Thyroid gland (tissue), 4 donors: ENCODE data around the gene FOXP1.

Experiments
- POLR2A ChIP-seq, 2 donors: fragments of 450-650 bp; IDR thresholded peaks; one replicate each; pipeline ENCODE4 v1.6.1; 2017; ENCODE audit warnings: antibody characterized with exemption in 2 of 2, mild to moderate bottlenecking in 2 of 2, moderate library complexity in 1 of 2
- TF ChIP-seq, protein P1 (sequence below), 6 experiments: fragments of 200-600 bp in 3 of 6; fragments of 450-650 bp in 3 of 6; sonication (generic) in 3 of 6; IDR thresholded peaks; one replicate each; pipeline ENCODE4 v1.5.1; 2016 to 2019; ENCODE audit warnings: antibody characterized with exemption in 6 of 6, mild to moderate bottlenecking in 2 of 6, inconsistent platforms in 1 of 6, moderate library complexity in 1 of 6

DNA sequence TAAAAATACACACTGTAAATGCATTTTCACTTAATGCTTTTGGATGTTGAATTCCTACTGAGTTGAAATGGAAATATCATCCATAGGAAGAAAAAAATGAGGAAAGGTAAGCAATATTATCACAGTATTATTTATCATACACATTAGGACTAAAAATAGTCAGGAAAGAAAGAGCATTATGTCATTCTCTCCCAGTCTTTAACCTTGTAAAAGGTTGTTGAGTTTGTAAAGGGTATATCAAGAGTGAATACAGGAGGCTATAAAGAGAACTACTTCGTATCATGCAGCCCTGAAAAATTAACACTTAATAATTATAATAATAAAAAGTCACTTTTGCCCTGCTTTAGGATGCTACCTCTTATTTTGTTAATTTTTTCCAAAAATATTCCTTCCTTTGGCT is 395.8 kb downstream of the FOXP1 start:
- no peak for TF ChIP-seq POLR2A (IDR thresholded peaks at IDR 0.05)
- TF ChIP-seq, protein P1, sequence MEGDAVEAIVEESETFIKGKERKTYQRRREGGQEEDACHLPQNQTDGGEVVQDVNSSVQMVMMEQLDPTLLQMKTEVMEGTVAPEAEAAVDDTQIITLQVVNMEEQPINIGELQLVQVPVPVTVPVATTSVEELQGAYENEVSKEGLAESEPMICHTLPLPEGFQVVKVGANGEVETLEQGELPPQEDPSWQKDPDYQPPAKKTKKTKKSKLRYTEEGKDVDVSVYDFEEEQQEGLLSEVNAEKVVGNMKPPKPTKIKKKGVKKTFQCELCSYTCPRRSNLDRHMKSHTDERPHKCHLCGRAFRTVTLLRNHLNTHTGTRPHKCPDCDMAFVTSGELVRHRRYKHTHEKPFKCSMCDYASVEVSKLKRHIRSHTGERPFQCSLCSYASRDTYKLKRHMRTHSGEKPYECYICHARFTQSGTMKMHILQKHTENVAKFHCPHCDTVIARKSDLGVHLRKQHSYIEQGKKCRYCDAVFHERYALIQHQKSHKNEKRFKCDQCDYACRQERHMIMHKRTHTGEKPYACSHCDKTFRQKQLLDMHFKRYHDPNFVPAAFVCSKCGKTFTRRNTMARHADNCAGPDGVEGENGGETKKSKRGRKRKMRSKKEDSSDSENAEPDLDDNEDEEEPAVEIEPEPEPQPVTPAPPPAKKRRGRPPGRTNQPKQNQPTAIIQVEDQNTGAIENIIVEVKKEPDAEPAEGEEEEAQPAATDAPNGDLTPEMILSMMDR (IDR thresholded peaks at IDR 0.05) = no peak
